GM10266 (cell line): ENCODE measurements around the gene HSPBP1.

Experiments
- DNase-seq: peaks from one replicate; pipeline ENCODE4 v3.0.0; 2012; ENCODE audit errors: extremely low spot score
- CTCF ChIP-seq: IDR thresholded peaks from 2 replicates; pipeline ENCODE4 v1.5.1; 2012; ENCODE audit warnings: mild to moderate bottlenecking, low read depth; ENCODE audit not compliant: control insufficient read depth, insufficient read depth; ENCODE audit errors: missing control alignments

Gene HSPBP1

GRCh38 chr19:55279340-55279739, 570 bp downstream of the HSPBP1 start:
- DNase-seq = no peak
- TF ChIP-seq CTCF = no peak

GRCh38 chr19:55278391-55279135, 1.3 kb downstream of the HSPBP1 start:
- TF ChIP-seq CTCF = no peak
- DNase-seq = no peak

GRCh38 chr19:55277494-55277893, 2.4 kb downstream of the HSPBP1 start:
- no peak for TF ChIP-seq CTCF
- DNase-seq = no peak

- TF ChIP-seq CTCF = no peak
- DNase-seq = no peak
Observed at GRCh38 chr19:55276720-55277430, 3.0 kb downstream of the HSPBP1 start.

- no peak for TF ChIP-seq CTCF
- peak; percentile 80 for DNase-seq
Observed at GRCh38 chr19:55275851-55276719, 3.8 kb downstream of the HSPBP1 start.

- no peak for DNase-seq
Observed at GRCh38 chr19:55273978-55274707, 5.8 kb downstream of the HSPBP1 start.

More at GRCh38 chr19:55273978-55274707, 5.8 kb downstream of the HSPBP1 start:
- TF ChIP-seq CTCF = no peak
